ENCODE data around the gene NLE1.

DNA sequence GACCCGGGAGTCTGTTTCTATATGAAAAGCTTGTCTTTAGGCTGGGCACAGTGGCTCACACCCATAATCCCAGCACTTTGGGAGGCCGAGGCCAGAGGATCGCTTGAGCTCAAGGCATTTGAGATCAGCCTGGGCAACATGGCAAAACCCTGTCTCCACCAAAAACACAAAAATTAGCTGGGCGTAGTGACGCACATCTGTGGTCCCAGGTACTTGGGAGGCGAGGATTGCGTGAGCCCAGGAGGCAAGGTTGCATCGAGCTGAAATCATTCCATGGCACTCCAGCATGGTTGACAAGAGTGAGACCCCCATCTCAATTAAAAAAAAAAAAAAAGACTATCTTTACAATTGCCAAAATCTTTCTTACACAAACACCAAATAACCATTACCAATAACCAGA is 55.9 kb downstream of the NLE1 start:
- TF ChIP-seq POLR2AphosphoS5 (IDR thresholded peaks at IDR 0.05) = no peak
- TF ChIP-seq, protein P1, sequence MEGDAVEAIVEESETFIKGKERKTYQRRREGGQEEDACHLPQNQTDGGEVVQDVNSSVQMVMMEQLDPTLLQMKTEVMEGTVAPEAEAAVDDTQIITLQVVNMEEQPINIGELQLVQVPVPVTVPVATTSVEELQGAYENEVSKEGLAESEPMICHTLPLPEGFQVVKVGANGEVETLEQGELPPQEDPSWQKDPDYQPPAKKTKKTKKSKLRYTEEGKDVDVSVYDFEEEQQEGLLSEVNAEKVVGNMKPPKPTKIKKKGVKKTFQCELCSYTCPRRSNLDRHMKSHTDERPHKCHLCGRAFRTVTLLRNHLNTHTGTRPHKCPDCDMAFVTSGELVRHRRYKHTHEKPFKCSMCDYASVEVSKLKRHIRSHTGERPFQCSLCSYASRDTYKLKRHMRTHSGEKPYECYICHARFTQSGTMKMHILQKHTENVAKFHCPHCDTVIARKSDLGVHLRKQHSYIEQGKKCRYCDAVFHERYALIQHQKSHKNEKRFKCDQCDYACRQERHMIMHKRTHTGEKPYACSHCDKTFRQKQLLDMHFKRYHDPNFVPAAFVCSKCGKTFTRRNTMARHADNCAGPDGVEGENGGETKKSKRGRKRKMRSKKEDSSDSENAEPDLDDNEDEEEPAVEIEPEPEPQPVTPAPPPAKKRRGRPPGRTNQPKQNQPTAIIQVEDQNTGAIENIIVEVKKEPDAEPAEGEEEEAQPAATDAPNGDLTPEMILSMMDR (IDR thresholded peaks at IDR 0.05) = no peak

All from upper lobe of left lung (tissue), 4 donors.